Measurements from ENCODE around the gene PRMT3. TPM values are rescaled to one million over a fixed set of nuclear protein-coding genes. Genes with fewer than 3 reads are reported as not detected.
"Not testable (repeated sequence)": the region's sequence is repeated elsewhere in the genome, so short reads cannot be mapped to it uniquely, and the experiment has no call there.

PRMT3 gene
- total and polyA plus RNA-seq, 10 donors: 6.9 to 20.7 (median 13.8) TPM

DNA sequence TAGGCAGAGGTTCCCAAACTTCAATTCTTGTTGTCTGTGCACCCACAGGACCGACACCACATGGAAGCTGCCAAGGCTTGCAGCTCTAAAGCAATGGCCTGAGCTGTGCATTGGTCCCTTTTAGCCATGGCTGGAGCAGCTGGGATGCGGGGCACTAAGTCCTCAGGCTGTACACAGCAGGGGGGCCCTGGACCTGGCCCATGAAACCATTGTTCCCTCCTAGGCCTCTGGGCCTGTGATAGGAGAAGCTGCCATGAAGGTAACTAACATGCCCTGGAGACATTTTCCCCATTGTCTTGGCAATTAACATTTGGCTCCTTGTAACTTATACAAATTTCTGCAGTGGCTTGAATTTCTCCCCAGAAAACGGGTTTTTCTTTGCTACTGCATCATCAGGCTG is 168.3 kb downstream of the PRMT3 start:
- H3K9me3 ChIP-seq: peaks cover 0 to 20% (median 11%) of the 10 kb centered on the region in 8 donors
- H3K27ac ChIP-seq: no peak overlapping the region
- intact Hi-C loops (cut with DNase I; ENCODE audit: low total_unique reads): no loop called here
- TF ChIP-seq POLR2A (IDR thresholded peaks at IDR 0.05): no peak
- TF ChIP-seq POLR2AphosphoS5 (IDR thresholded peaks at IDR 0.05): no peak
- TF ChIP-seq, protein P1, sequence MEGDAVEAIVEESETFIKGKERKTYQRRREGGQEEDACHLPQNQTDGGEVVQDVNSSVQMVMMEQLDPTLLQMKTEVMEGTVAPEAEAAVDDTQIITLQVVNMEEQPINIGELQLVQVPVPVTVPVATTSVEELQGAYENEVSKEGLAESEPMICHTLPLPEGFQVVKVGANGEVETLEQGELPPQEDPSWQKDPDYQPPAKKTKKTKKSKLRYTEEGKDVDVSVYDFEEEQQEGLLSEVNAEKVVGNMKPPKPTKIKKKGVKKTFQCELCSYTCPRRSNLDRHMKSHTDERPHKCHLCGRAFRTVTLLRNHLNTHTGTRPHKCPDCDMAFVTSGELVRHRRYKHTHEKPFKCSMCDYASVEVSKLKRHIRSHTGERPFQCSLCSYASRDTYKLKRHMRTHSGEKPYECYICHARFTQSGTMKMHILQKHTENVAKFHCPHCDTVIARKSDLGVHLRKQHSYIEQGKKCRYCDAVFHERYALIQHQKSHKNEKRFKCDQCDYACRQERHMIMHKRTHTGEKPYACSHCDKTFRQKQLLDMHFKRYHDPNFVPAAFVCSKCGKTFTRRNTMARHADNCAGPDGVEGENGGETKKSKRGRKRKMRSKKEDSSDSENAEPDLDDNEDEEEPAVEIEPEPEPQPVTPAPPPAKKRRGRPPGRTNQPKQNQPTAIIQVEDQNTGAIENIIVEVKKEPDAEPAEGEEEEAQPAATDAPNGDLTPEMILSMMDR (IDR thresholded peaks at IDR 0.05 in 8 of 11, conservative IDR thresholded peaks at IDR 0.05 in 3 of 11): no peak
- H3K4me3 ChIP-seq: no peak overlapping the region
- peaks cover 0 to 4% (median 0%) of the 10 kb centered on the region in 7 donors for H3K27me3 ChIP-seq (replicated peaks in 1 of 7)
- H3K4me1 ChIP-seq: no peaks in the 10 kb centered on the region
- WGBS, 5 donors: 61 to 78% (median 67%) methylated on average over 3 of the region's 3 CpGs
- DNase-seq: no peak
- no peaks in the 10 kb centered on the region for H3K36me3 ChIP-seq

DNA sequence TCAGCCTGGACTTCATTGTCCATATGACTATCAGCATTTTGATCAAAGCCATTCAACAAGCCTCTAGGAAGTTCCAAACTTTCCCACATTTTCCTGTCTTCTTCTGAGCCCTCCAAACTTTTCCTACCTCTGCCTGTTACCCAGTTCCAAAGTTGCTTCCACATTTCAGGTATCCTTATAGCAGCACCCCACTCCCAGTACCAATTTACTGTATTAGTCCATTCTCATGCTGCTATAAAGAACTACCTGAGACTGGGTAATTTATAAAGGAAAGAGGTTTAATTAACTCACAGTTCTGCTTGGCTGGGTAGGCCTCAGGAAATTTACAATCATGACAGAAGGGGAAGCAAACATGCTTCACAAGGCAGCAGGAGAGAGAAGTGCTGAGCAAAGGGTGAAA is 168.9 kb downstream of the PRMT3 start:
- H3K27me3 ChIP-seq (replicated peaks in 1 of 7); H3K36me3 ChIP-seq; H3K27ac ChIP-seq; intact Hi-C loops (cut with DNase I; ENCODE audit: low total_unique reads); DNase-seq; H3K4me1 ChIP-seq; H3K4me3 ChIP-seq: not testable (repeated sequence)
- peaks cover 0 to 20% (median 11%) of the 10 kb centered on the region in 8 donors for H3K9me3 ChIP-seq

DNA sequence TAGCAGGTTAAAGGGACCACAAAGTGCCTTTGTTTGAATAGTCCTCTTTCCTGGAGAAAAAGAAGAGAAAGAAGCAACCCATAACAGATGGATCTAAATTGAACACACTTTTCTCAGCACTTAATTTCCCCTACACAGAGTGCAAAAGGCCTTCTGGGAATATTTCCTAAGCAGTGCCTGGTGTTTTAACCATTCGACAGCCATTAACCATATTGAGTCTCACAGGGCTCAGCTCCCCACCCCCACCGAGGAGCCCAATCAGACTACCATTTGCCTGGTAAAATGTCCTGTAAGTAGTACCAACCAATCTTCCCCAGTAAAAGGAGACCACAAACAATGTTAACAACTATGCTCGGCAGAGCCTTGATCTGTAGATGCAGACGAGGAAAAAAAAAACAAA is 171.2 kb downstream of the PRMT3 start:
- 90 to 92% (median 90%) methylated on average over 4 of the region's 4 CpGs for WGBS, 5 donors
- no peaks in the 10 kb centered on the region for H3K36me3 ChIP-seq
- no peaks in the 10 kb centered on the region for H3K4me1 ChIP-seq
- no peak overlapping the region for H3K4me3 ChIP-seq
- intact Hi-C loops (cut with DNase I; ENCODE audit: low total_unique reads): no loop called here
- DNase-seq: no peak
- H3K27me3 ChIP-seq (replicated peaks in 1 of 7): peaks cover 0 to 4% (median 0%) of the 10 kb centered on the region in 7 donors
- peaks cover 0 to 20% (median 11%) of the 10 kb centered on the region in 8 donors for H3K9me3 ChIP-seq
- TF ChIP-seq, protein P1 (IDR thresholded peaks at IDR 0.05 in 8 of 11, conservative IDR thresholded peaks at IDR 0.05 in 3 of 11): no peak
- no peak for TF ChIP-seq POLR2AphosphoS5 (IDR thresholded peaks at IDR 0.05)
- no peak for TF ChIP-seq POLR2A (IDR thresholded peaks at IDR 0.05)
- H3K27ac ChIP-seq: no peak overlapping the region

Other genes starting within 250 kb of the PRMT3 start
- not detected for gene DBX1, start 227.2 kb upstream of the PRMT3 start, total RNA-seq
- not detected for gene DBX1, start 227.2 kb upstream of the PRMT3 start, polyA plus RNA-seq
- gene HTATIP2, start 24.0 kb upstream of the PRMT3 start, total RNA-seq: 10 to 100 TPM; 35.6 to 70.2 (median 43.2) TPM
- 10 to 100 TPM; 24.3 to 42.7 (median 30.6) TPM for gene HTATIP2, start 24.0 kb upstream of the PRMT3 start, polyA plus RNA-seq
- gene SLC6A5, start 211.9 kb downstream of the PRMT3 start, total RNA-seq: not detected
- gene SLC6A5, start 211.9 kb downstream of the PRMT3 start, polyA plus RNA-seq: not detected

Data from spleen (tissue), 11 donors.